Astrocyte (in vitro differentiated cells and primary cell): ENCODE results near the gene GPS2.

ENCODE experiments used
- EZH2 ChIP-seq: IDR thresholded peaks from 2 replicates; pipeline ENCODE4 v1.6.1; 2012; ENCODE audit warnings: mild to moderate bottlenecking, low read length, inconsistent platforms; ENCODE audit not compliant: insufficient read depth
- TF ChIP-seq, protein P1 (sequence below): IDR thresholded peaks from 2 replicates; pipeline ENCODE4 v1.5.1; 2011; ENCODE audit warnings: low read depth, mild to moderate bottlenecking, inconsistent platforms, low read length, moderate library complexity; ENCODE audit not compliant: insufficient read depth

DNA sequence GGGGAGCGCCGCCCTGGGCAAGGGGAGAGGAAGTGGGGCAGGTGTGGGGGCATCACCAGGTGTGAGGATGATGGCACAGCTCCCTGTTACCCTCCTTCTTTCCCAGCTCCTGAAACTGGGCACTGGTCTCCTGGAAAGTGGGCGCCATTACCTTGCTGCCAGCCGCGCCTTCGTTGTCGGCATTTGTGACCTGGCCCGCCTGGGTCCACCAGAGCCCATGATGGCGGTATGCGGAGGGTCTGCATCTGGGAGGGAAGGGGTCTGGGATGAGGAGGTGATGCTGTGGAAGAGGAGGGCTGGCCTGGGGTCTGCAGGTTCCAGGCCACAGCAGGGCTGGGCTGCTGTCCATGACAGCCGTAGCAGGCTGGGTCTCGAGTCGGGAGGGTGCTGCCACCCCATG, 26.7 kb upstream of the GPS2 start:
- TF ChIP-seq, protein P1, sequence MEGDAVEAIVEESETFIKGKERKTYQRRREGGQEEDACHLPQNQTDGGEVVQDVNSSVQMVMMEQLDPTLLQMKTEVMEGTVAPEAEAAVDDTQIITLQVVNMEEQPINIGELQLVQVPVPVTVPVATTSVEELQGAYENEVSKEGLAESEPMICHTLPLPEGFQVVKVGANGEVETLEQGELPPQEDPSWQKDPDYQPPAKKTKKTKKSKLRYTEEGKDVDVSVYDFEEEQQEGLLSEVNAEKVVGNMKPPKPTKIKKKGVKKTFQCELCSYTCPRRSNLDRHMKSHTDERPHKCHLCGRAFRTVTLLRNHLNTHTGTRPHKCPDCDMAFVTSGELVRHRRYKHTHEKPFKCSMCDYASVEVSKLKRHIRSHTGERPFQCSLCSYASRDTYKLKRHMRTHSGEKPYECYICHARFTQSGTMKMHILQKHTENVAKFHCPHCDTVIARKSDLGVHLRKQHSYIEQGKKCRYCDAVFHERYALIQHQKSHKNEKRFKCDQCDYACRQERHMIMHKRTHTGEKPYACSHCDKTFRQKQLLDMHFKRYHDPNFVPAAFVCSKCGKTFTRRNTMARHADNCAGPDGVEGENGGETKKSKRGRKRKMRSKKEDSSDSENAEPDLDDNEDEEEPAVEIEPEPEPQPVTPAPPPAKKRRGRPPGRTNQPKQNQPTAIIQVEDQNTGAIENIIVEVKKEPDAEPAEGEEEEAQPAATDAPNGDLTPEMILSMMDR: no peak
- TF ChIP-seq EZH2: no peak
